Thymus (tissue), 11 donors: ENCODE measurements around the gene BCAM. TPM values are rescaled to one million over a fixed set of nuclear protein-coding genes. Genes with fewer than 3 reads are reported as not detected.
"Not testable (repeated sequence)": the region's sequence is repeated elsewhere in the genome, so short reads cannot be mapped to it uniquely, and the experiment has no call there.

Experiments used
- DNase-seq, 9 donors: peaks; one replicate each; pipeline ENCODE4 v3.0.0-alpha.2; 2013; ENCODE audit warnings: low spot score in 9 of 9, low read depth in 6 of 9, missing footprints in 1 of 9
- H3K27ac ChIP-seq, 2 donors: one replicate each; pipeline ENCODE4 v1.5.1; 2013; ENCODE audit warnings: control low read depth in 1 of 2, low read depth in 1 of 2, low read length in 1 of 2, mild to moderate bottlenecking in 1 of 2, moderate library complexity in 1 of 2
- H3K27me3 ChIP-seq, 2 donors: one replicate each; pipeline ENCODE4 v1.5.1; 2013; ENCODE audit warnings: low read length in 1 of 2; ENCODE audit not compliant: control insufficient read depth in 2 of 2, insufficient read depth in 1 of 2
- H3K36me3 ChIP-seq, 2 donors: one replicate each; pipeline ENCODE4 v1.5.1; 2013; ENCODE audit warnings: low read length in 1 of 2, mild to moderate bottlenecking in 1 of 2, moderate library complexity in 1 of 2; ENCODE audit not compliant: control insufficient read depth in 2 of 2, insufficient read depth in 2 of 2
- H3K4me1 ChIP-seq, 2 donors: one replicate each; pipeline ENCODE4 v1.5.1; 2013; ENCODE audit warnings: low read length in 2 of 2; ENCODE audit not compliant: control insufficient read depth in 2 of 2, insufficient read depth in 2 of 2
- H3K4me3 ChIP-seq, 2 donors: one replicate each; pipeline ENCODE4 v1.5.1; 2013; ENCODE audit warnings: low read length in 2 of 2, control low read depth in 1 of 2, mild to moderate bottlenecking in 1 of 2
- H3K9me3 ChIP-seq, 2 donors: one replicate each; pipeline ENCODE4 v1.5.1; 2013; ENCODE audit warnings: low read length in 1 of 2, mild to moderate bottlenecking in 1 of 2; ENCODE audit not compliant: control insufficient read depth in 2 of 2, insufficient read depth in 1 of 2
- WGBS: extraction: QIAGEN DNeasy Blood & Tissue Kit; methylation state at CpG from one replicate; pipeline ENCODE4 v1.1.7; 2013; 5-methylcytosine and 5-hydroxymethylcytosine counted together
- polyA plus RNA-seq: library from polyadenylated mRNA; stranded (reverse); fragments of 200-250 nt; gene quantifications from one replicate; pipeline ENCODE4 v1.2.3, GENCODE V29; 2013
- total RNA-seq: library from RNA; stranded (reverse); fragments of 120-200 nt; gene quantifications from one replicate; pipeline ENCODE4 v1.2.4, GENCODE V29; 2013
- donor health status: healthy.

Gene BCAM
- total and polyA plus RNA-seq, 2 donors, result 11.2 to 48.7 TPM

- Histone ChIP-seq H3K4me1 (peaks cover under 1 to 32% of the 10 kb centered on the region in 2 donors), H3K36me3 (no peaks in the 10 kb centered on the region), H3K27ac (no peak overlapping the region), H3K4me3 (no peak overlapping the region), H3K9me3 (peaks cover 0 to 10% of the 10 kb centered on the region in 2 donors), H3K27me3 (peaks cover 21 to 36% of the 10 kb centered on the region in 2 donors)
- DNase-seq, result no peak
- whole genome bisulfite sequencing, result 17% methylated on average over 2 of the region's 2 CpGs
Measured at GRCh38 chr19:44851427-44851826, 42.5 kb downstream of the BCAM start.

GRCh38 chr19:44855606-44856005 is 46.7 kb downstream of the BCAM start:
- H3K4me1 ChIP-seq, result peaks cover 0 to 15% of the 10 kb centered on the region in 2 donors

GRCh38 chr19:44856421-44857083 is 47.6 kb downstream of the BCAM start:
- 40% methylated on average over 10 of the region's 10 CpGs for WGBS
- Histone ChIP-seq H3K27me3 (no peaks in the 10 kb centered on the region), H3K9me3 (no peaks in the 10 kb centered on the region), H3K4me1 (peaks cover 0 to 11% of the 10 kb centered on the region in 2 donors), H3K4me3 (no peak overlapping the region), H3K36me3 (no peaks in the 10 kb centered on the region), H3K27ac (no peak overlapping the region)
- DNase-seq, result no peak

More at GRCh38 chr19:44855606-44856005, 46.7 kb downstream of the BCAM start:
- Histone ChIP-seq H3K4me3 (no peak overlapping the region), H3K9me3 (no peaks in the 10 kb centered on the region), H3K27me3 (no peaks in the 10 kb centered on the region), H3K36me3 (no peaks in the 10 kb centered on the region), H3K27ac (no peak overlapping the region)
- no peak for DNase-seq
- 93% methylated on average over 1 of the region's 1 CpG for WGBS

- Histone ChIP-seq H3K4me3 (no peak overlapping the region), H3K4me1 (peaks cover 0 to 9% of the 10 kb centered on the region in 2 donors), H3K27ac (no peak overlapping the region), H3K9me3 (no peaks in the 10 kb centered on the region), H3K36me3 (no peaks in the 10 kb centered on the region), H3K27me3 (no peaks in the 10 kb centered on the region)
- no peak for DNase-seq
- WGBS, result 90% methylated on average over 4 of the region's 4 CpGs
Measured at GRCh38 chr19:44857837-44858236, 48.9 kb downstream of the BCAM start.

GRCh38 chr19:44861576-44861975 is 52.7 kb downstream of the BCAM start:
- not testable (repeated sequence) for H3K9me3 ChIP-seq, DNase-seq, H3K27me3 ChIP-seq, H3K4me1 ChIP-seq, H3K27ac ChIP-seq, H3K4me3 ChIP-seq, H3K36me3 ChIP-seq
- WGBS, result 95% methylated on average over 3 of the region's 3 CpGs

GRCh38 chr19:44863990-44864389 is 55.1 kb downstream of the BCAM start:
- H3K4me3 ChIP-seq, result no peak overlapping the region
- 98% methylated on average over 2 of the region's 2 CpGs for WGBS
- DNase-seq, result no peak
- H3K27me3 ChIP-seq, result no peaks in the 10 kb centered on the region
- no peaks in the 10 kb centered on the region for H3K9me3 ChIP-seq
- no peaks in the 10 kb centered on the region for H3K36me3 ChIP-seq
- no peaks in the 10 kb centered on the region for H3K4me1 ChIP-seq
- no peak overlapping the region for H3K27ac ChIP-seq

- no peaks in the 10 kb centered on the region for H3K36me3 ChIP-seq
Measured at GRCh38 chr19:44865196-44865767, 56.4 kb downstream of the BCAM start.

GRCh38 chr19:44866664-44867063 is 57.8 kb downstream of the BCAM start:
- 87% methylated on average over 4 of the region's 4 CpGs for WGBS
- no peak overlapping the region for H3K27ac ChIP-seq
- no peaks in the 10 kb centered on the region for H3K36me3 ChIP-seq
- H3K4me1 ChIP-seq, result no peaks in the 10 kb centered on the region
- H3K27me3 ChIP-seq, result no peaks in the 10 kb centered on the region
- DNase-seq, result no peak
- H3K9me3 ChIP-seq, result no peaks in the 10 kb centered on the region
- no peak overlapping the region for H3K4me3 ChIP-seq

More at GRCh38 chr19:44865196-44865767, 56.4 kb downstream of the BCAM start:
- Histone ChIP-seq H3K27me3 (no peaks in the 10 kb centered on the region), H3K4me3 (no peak overlapping the region), H3K27ac (no peak overlapping the region), H3K4me1 (no peaks in the 10 kb centered on the region), H3K9me3 (no peaks in the 10 kb centered on the region)
- no peak for DNase-seq
- WGBS, result 95% methylated on average over 27 of the region's 27 CpGs

GRCh38 chr19:44867578-44867977 is 58.7 kb downstream of the BCAM start:
- Histone ChIP-seq H3K9me3 (no peaks in the 10 kb centered on the region), H3K27me3 (no peaks in the 10 kb centered on the region), H3K4me3 (no peak overlapping the region), H3K27ac (no peak overlapping the region), H3K36me3 (no peaks in the 10 kb centered on the region), H3K4me1 (no peaks in the 10 kb centered on the region)
- 95% methylated on average over 12 of the region's 12 CpGs for WGBS
- DNase-seq, result no peak
